ENCODE results near the gene SERPINA5.

Gene SERPINA5

DNA sequence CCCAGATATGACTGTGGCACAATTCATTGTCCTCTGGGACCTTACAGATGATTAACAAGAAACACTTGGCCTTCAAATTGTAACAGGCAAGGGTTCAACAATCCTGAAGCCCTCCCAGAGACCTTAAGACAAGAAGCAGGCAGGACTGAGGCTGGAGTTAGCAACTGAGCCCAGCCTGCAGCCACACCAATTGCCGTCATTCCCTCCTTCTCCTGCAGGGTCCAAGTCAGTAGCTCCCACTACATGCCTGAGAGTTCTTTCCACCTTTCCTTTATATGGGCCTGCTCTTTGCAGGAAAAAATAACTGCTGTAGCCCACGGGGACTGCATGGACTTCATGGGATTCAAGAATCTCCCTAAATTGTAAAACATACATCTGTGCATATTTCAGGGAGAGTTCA lies 22.4 kb upstream of the SERPINA5 start:
- no peak for DNase-seq
- TF ChIP-seq, protein P1, sequence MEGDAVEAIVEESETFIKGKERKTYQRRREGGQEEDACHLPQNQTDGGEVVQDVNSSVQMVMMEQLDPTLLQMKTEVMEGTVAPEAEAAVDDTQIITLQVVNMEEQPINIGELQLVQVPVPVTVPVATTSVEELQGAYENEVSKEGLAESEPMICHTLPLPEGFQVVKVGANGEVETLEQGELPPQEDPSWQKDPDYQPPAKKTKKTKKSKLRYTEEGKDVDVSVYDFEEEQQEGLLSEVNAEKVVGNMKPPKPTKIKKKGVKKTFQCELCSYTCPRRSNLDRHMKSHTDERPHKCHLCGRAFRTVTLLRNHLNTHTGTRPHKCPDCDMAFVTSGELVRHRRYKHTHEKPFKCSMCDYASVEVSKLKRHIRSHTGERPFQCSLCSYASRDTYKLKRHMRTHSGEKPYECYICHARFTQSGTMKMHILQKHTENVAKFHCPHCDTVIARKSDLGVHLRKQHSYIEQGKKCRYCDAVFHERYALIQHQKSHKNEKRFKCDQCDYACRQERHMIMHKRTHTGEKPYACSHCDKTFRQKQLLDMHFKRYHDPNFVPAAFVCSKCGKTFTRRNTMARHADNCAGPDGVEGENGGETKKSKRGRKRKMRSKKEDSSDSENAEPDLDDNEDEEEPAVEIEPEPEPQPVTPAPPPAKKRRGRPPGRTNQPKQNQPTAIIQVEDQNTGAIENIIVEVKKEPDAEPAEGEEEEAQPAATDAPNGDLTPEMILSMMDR (IDR thresholded peaks at IDR 0.05), result no peak
- peaks cover 31% of the 10 kb centered on the region for H3K9me3 Mint-ChIP-seq
- no peaks in the 10 kb centered on the region for H3K4me1 Mint-ChIP-seq
- H3K36me3 Mint-ChIP-seq (ENCODE audit: low read depth), result no peaks in the 10 kb centered on the region
- H3K4me3 Mint-ChIP-seq, result no peak overlapping the region
- peaks cover 15% of the 10 kb centered on the region for H3K27me3 Mint-ChIP-seq (ENCODE audit: low read depth, poor library complexity)
- no peak overlapping the region for H3K27ac Mint-ChIP-seq

DNA sequence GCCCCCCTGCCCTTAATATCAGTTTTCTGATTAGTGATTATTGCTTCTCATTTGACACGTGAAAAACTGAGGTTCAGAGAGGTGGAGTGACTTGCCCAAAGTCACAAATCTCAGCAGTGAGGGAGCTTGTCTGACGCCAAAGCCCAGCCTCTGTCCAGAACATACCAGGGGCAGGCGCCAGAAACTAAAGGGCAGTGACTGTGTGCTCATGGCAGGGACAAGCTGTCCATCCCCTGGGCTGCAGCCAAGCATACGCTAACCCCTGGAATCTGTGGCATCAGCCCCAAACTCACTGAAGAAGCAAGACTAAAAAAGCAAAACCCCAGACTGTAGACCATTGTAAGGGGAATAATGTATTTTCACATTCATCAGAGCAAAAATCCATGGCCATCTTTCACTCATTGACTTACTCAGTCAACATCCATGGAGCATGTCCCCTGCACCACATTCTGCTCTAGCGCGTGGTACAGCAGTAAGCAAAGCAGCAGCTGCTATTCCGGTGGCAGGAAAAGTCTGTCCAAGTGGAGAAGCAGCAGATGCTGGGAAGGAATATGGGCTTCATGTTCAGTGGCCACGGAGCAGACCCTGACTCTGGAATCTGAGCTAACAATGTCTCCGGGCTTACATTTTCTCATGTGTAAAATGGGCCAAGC lies 21.5 kb upstream of the SERPINA5 start:
- TF ChIP-seq, protein P1 (IDR thresholded peaks at IDR 0.05), result no peak
- Mint-ChIP-seq H3K9me3 (peaks cover 22% of the 10 kb centered on the region), H3K4me1 (no peaks in the 10 kb centered on the region), H3K27me3 (ENCODE audit: low read depth, poor library complexity) (peaks cover 11% of the 10 kb centered on the region), H3K4me3 (no peak overlapping the region), H3K27ac (no peak overlapping the region), H3K36me3 (ENCODE audit: low read depth) (no peaks in the 10 kb centered on the region)
- no peak for DNase-seq

GRCh38 chr14:94560291-94560665 lies 20.9 kb upstream of the SERPINA5 start:
- TF ChIP-seq, protein P1 (IDR thresholded peaks at IDR 0.05), result no peak
- Mint-ChIP-seq H3K4me3 (no peak overlapping the region), H3K27ac (no peak overlapping the region), H3K27me3 (ENCODE audit: low read depth, poor library complexity) (peaks cover 11% of the 10 kb centered on the region), H3K4me1 (no peaks in the 10 kb centered on the region), H3K9me3 (peaks cover 17% of the 10 kb centered on the region), H3K36me3 (ENCODE audit: low read depth) (no peaks in the 10 kb centered on the region)
- DNase-seq, result no peak

GRCh38 chr14:94560751-94561655 lies 20.2 kb upstream of the SERPINA5 start, which contains the start of gene SERPINA4:
SERPINA4 (plus strand) TSS chr14:94561442; CDS start chr14:94563483, 2,041 bp downstream.
- H3K27ac Mint-ChIP-seq, result no peak within 1 kb of the TSS
- peaks cover 10% of the 10 kb centered on the region for H3K9me3 Mint-ChIP-seq
- H3K27me3 Mint-ChIP-seq (ENCODE audit: low read depth, poor library complexity), result peaks cover 13% of the 10 kb centered on the region
- no peak for DNase-seq
- H3K36me3 Mint-ChIP-seq (ENCODE audit: low read depth), result no peaks in the 10 kb centered on the region
- TF ChIP-seq, protein P1 (IDR thresholded peaks at IDR 0.05), result no peak
- no peaks in the 10 kb centered on the region for H3K4me1 Mint-ChIP-seq
- H3K4me3 Mint-ChIP-seq, result no peak within 1 kb of the TSS

DNA sequence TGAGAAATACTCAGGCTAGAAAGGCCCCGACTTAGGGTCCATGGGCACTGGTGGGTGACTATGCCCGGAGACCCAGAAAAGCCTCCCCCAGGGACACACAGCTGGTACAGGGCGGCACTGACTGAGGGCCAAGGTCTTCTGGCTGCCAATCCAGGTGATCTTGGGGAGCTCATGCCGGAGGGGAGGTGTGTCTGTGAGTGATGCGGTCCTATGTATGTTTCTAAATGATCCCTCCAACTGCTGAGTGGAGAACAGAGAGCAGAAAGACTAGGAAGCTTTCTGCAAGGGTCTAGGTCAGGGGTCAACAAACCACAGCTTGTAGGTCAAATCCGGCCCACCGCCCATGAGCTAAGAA lies 19.6 kb upstream of the SERPINA5 start:
- H3K9me3 Mint-ChIP-seq, result peaks cover 3% of the 10 kb centered on the region
- H3K27ac Mint-ChIP-seq, result no peak overlapping the region
- no peak for DNase-seq
- no peaks in the 10 kb centered on the region for H3K36me3 Mint-ChIP-seq (ENCODE audit: low read depth)
- TF ChIP-seq, protein P1 (IDR thresholded peaks at IDR 0.05), result no peak
- no peaks in the 10 kb centered on the region for H3K4me1 Mint-ChIP-seq
- peaks cover 15% of the 10 kb centered on the region for H3K27me3 Mint-ChIP-seq (ENCODE audit: low read depth, poor library complexity)
- H3K4me3 Mint-ChIP-seq, result no peak overlapping the region
